PC-9 (cell line): ENCODE measurements around the gene KIAA1191.

ENCODE experiments used
- CTCF ChIP-seq: fragments of 200-600 bp; sonication (generic); conservative IDR thresholded peaks from 2 replicates; pipeline ENCODE4 v1.6.1; 2017; ENCODE audit warnings: mixed run types, antibody characterized with exemption, mild to moderate bottlenecking, moderate library complexity
- EZH2 ChIP-seq: fragments of 200-600 bp; sonication (generic); IDR thresholded peaks from 2 replicates; pipeline ENCODE4 v1.8.0; 2017; ENCODE audit warnings: antibody characterized with exemption, low read depth

GRCh38 chr5:176408590-176408989, 47.0 kb upstream of the KIAA1191 start:
- TF ChIP-seq CTCF = no peak
- no peak for TF ChIP-seq EZH2
